Endothelial cell of umbilical vein (primary cell): ENCODE measurements around the gene IFNA8. TPM values are rescaled to one million over a fixed set of nuclear protein-coding genes. Genes with fewer than 3 reads are reported as not detected.

Source experiments
- BruUV-seq: library from RNA; stranded (reverse); fragments of 400-500 nt; replicated peaks from 2 replicates; lab custom pipeline; 2021; lab: Mats Ljungman, UMichigan
- CTCF ChIA-PET: fragments of 300-600, 350-600 bp; sonication (Branson Sonifier 250); formaldehyde crosslinking; loops from one replicate; lab custom pipeline; 2021; ENCODE audit warnings: antibody characterized with exemption, inconsistent platforms; lab: Charles Lee
- POLR2A ChIA-PET: fragments of 300-600, 350-600 bp; sonication (Branson Sonifier 250); formaldehyde crosslinking; loops from one replicate; lab custom pipeline; 2021; ENCODE audit warnings: antibody characterized with exemption, inconsistent platforms; lab: Charles Lee
- DNase-seq: peaks from one replicate; pipeline ENCODE4 v3.0.0-alpha.2; 2011; ENCODE audit warnings: low read depth, low spot score
- FAIRE-seq: peaks from 2 replicates; lab custom pipeline; 2011; peaks lifted over from hg19 to GRCh38; lab: Jason Lieb, UNC
- H2AFZ ChIP-seq: 2 replicates; pipeline ENCODE4 v1.6.0; 2012; ENCODE audit warnings: low read depth, low read length, control low read depth, inconsistent platforms
- H3K27ac ChIP-seq: 2 replicates; pipeline ENCODE4 v1.5.1; 2011; ENCODE audit warnings: low read depth, mild to moderate bottlenecking, control low read depth, low read length, moderate library complexity; ENCODE audit not compliant: insufficient read depth
- H3K27me3 ChIP-seq, 2 experiments: 2 replicates each; pipeline versions ENCODE4 v1.6.0 to v1.6.1; 2011; ENCODE audit warnings: low read length in 2 of 2, mixed read lengths in 1 of 2; ENCODE audit not compliant: control insufficient read depth in 2 of 2, insufficient read depth in 2 of 2
- H3K36me3 ChIP-seq, 2 experiments: 2 replicates in 1 of 2; 3 replicates in 1 of 2; pipeline ENCODE4 v1.5.1; 2011; ENCODE audit warnings: low read length in 2 of 2, mild to moderate bottlenecking in 1 of 2, moderate library complexity in 1 of 2; ENCODE audit not compliant: control insufficient read depth in 2 of 2, insufficient read depth in 2 of 2; ENCODE audit errors: extremely low read depth in 1 of 2
- H3K4me1 ChIP-seq: 3 replicates; pipeline ENCODE4 v1.5.1; 2011; ENCODE audit warnings: mild to moderate bottlenecking, low read length; ENCODE audit not compliant: control insufficient read depth, insufficient read depth; ENCODE audit errors: extremely low read depth
- H3K4me2 ChIP-seq: 2 replicates; pipeline ENCODE4 v1.6.1; 2011; ENCODE audit warnings: low read length, control low read depth, mixed read lengths; ENCODE audit not compliant: insufficient read depth
- H3K4me3 ChIP-seq, 3 experiments: fragments of 200-600 bp in 1 of 3; sonication (generic), shearing (Covaris generic) in 1 of 3; replicated peaks in 1 of 3; 2 replicates each; pipeline ENCODE4 v1.5.1; 2011 to 2016; ENCODE audit warnings: control low read depth in 3 of 3, low read length in 3 of 3, mild to moderate bottlenecking in 2 of 3, inconsistent platforms in 1 of 3, low read depth in 1 of 3, moderate library complexity in 1 of 3; ENCODE audit not compliant: insufficient read depth in 1 of 3
- H3K79me2 ChIP-seq: 2 replicates; pipeline ENCODE4 v1.6.0; 2012; ENCODE audit warnings: low read length, inconsistent platforms; ENCODE audit not compliant: control insufficient read depth, insufficient read depth
- H3K9ac ChIP-seq: replicated peaks from 2 replicates; pipeline ENCODE3; 2011; ENCODE audit warnings: low read length, control low read depth; ENCODE audit not compliant: insufficient read depth; ENCODE audit errors: extremely low read depth
- H3K9me1 ChIP-seq: replicated peaks from 3 replicates; pipeline ENCODE4 v1.6.0; 2011; ENCODE audit warnings: mild to moderate bottlenecking, low read length; ENCODE audit not compliant: control insufficient read depth, insufficient read depth; ENCODE audit errors: extremely low read depth
- H3K9me3 ChIP-seq: replicated peaks from 2 replicates; pipeline ENCODE4 v1.5.1; 2012; ENCODE audit warnings: low read length, inconsistent platforms; ENCODE audit not compliant: control insufficient read depth, insufficient read depth
- H4K20me1 ChIP-seq: replicated peaks from 2 replicates; pipeline ENCODE3; 2011; ENCODE audit warnings: mild to moderate bottlenecking, low read length; ENCODE audit not compliant: control insufficient read depth, insufficient read depth; ENCODE audit errors: extremely low read depth
- GATA2 ChIP-seq: IDR thresholded peaks from 2 replicates; pipeline ENCODE4 v1.7.0; 2011; ENCODE audit warnings: low read depth, mild to moderate bottlenecking, moderate library complexity, mixed read lengths, low read length; ENCODE audit not compliant: insufficient read length, insufficient read depth
- JUN ChIP-seq: IDR thresholded peaks from 2 replicates; pipeline ENCODE4 v1.6.1; 2011; ENCODE audit warnings: borderline replicate concordance, low read depth; ENCODE audit not compliant: insufficient read length, insufficient read depth
- MAX ChIP-seq: IDR thresholded peaks from 2 replicates; pipeline ENCODE4 v1.6.1; 2011; ENCODE audit not compliant: insufficient read depth, insufficient read length
- dilution Hi-C: fragments of 300-500 bp; cut with MboI; formaldehyde crosslinking; loops from one replicate; pipeline ENCODE4 v1.15.0; 2019; ENCODE audit warnings: low sequenced_read_pairs; ENCODE audit not compliant: extremely low pct_ligation_motif_present
- intact Hi-C: fragments of 100-400 bp; cut with micrococcal nuclease; formaldehyde crosslinking; loops from one replicate; pipeline ENCODE4 v1.10.0; 2022
- polyA plus RNA-seq, 4 experiments: library from polyadenylated mRNA; depleted of rRNA in 3 of 4; stranded (reverse) in 3 of 4; unstranded in 1 of 4; fragments of >200 nt; gene quantifications; 2 replicates each; pipeline versions ENCODE4 v1.2.1 to v1.2.3, GENCODE V29; 2011 to 2012; ENCODE audit warnings: missing spikeins in 1 of 4
- total RNA-seq: library from RNA; stranded (reverse); gene quantifications from 2 replicates; pipeline ENCODE4 v1.2.3, GENCODE V29; 2021
- TF ChIP-seq, protein P1 (sequence below), 2 donors: IDR thresholded peaks; 1 replicate in 1 of 2; 2 replicates in 1 of 2; pipeline ENCODE4 v1.5.1; 2011; ENCODE audit warnings: low read length in 2 of 2, mild to moderate bottlenecking in 2 of 2, moderate library complexity in 2 of 2, control low read depth in 1 of 2, inconsistent platforms in 1 of 2, low read depth in 1 of 2; ENCODE audit not compliant: insufficient read depth in 1 of 2; ENCODE audit errors: extremely low read depth in 1 of 2

IFNA8 gene
- total and polyA plus RNA-seq, 2 donors (not counting 3 experiments of a cell fraction or from before 2014, with no cell fraction given): not detected

- H4K20me1 ChIP-seq: no peaks in the 10 kb centered on the region
- no peak for DNase-seq
- peaks cover 24 to 73% of the 10 kb centered on the region in 2 experiments for H3K27me3 ChIP-seq
- no peak overlapping the region for H3K27ac ChIP-seq
- ChIA-PET POLR2A (no interaction called here), CTCF (interaction anchor here (0.6 to 2.8 kb wide), 15 partner anchors 11 to 238 kb away, joined by 3 to 15 read pairs (median 4); partner anchors contain the start of gene KLHL9)
- H3K4me2 ChIP-seq: no peak overlapping the region
- H3K9me1 ChIP-seq: no peaks in the 10 kb centered on the region
- H3K4me3 ChIP-seq: no peak overlapping the region
- no peaks in the 10 kb centered on the region for H3K79me2 ChIP-seq
- H3K4me1 ChIP-seq: no peaks in the 10 kb centered on the region
- TF ChIP-seq JUN (no peak), MAX (no peak), GATA2 (no peak)
- TF ChIP-seq, protein P1, sequence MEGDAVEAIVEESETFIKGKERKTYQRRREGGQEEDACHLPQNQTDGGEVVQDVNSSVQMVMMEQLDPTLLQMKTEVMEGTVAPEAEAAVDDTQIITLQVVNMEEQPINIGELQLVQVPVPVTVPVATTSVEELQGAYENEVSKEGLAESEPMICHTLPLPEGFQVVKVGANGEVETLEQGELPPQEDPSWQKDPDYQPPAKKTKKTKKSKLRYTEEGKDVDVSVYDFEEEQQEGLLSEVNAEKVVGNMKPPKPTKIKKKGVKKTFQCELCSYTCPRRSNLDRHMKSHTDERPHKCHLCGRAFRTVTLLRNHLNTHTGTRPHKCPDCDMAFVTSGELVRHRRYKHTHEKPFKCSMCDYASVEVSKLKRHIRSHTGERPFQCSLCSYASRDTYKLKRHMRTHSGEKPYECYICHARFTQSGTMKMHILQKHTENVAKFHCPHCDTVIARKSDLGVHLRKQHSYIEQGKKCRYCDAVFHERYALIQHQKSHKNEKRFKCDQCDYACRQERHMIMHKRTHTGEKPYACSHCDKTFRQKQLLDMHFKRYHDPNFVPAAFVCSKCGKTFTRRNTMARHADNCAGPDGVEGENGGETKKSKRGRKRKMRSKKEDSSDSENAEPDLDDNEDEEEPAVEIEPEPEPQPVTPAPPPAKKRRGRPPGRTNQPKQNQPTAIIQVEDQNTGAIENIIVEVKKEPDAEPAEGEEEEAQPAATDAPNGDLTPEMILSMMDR (IDR thresholded peaks at IDR 0.05; ENCODE audit: extremely low read depth in 1 of 2, insufficient read depth in 1 of 2, low read depth in 1 of 2, low read length in 2 of 2): peak in 1 of 2 donors; percentile 15
- no peak overlapping the region for H2AFZ ChIP-seq
- dilution Hi-C loops: no loop called here
- H3K9me3 ChIP-seq: no peaks in the 10 kb centered on the region
- intact Hi-C loops: no loop called here
- FAIRE-seq: no peak
- no peak overlapping the region for H3K9ac ChIP-seq
- no peaks in the 10 kb centered on the region for H3K36me3 ChIP-seq
- no TSS peak for BruUV-seq
Measured at GRCh38 chr9:21392270-21392669, 16.6 kb upstream of the IFNA8 start.
